ENCODE data around the gene ATRIP.
"Not testable (repeated sequence)": the region's sequence is repeated elsewhere in the genome, so short reads cannot be mapped to it uniquely, and the experiment has no call there.

The ATRIP gene

DNA sequence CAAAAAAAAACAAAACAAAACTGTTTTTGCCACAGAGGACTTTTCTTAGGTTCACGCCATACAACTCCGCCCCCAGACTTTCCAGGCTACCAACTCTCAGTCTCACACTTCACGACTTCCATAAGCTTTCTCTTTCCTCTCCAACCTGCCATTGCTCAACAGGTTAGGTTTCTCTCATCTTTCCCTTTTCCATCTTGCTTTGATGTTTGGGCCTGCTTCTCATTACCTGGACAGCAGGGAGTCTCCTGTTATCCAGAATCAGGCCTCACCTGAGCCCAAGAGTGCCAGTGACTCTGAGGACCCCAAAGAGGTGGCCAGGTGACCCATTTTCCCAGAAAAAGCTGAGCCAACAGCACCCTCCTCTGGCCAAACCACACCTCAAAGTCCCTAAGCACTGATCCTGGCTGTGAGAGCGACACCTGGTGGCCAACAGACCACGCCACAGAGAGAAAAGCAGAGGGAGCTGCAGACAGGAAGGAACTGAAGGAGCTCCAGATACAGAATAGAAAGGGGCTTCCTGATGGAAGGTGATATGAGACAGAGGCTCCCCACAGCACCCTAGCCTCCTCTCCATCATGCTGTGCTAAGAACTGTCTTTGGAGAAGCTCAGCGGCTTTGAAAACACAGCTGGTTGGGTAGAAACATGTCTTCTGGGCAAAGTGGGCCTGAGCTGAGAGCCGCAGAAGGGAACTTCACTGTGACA, 10.6 kb upstream of the ATRIP start:
- peak; percentile 39 to 43 for DNase-seq (ENCODE audit: low read depth in 2 of 2)

DNA sequence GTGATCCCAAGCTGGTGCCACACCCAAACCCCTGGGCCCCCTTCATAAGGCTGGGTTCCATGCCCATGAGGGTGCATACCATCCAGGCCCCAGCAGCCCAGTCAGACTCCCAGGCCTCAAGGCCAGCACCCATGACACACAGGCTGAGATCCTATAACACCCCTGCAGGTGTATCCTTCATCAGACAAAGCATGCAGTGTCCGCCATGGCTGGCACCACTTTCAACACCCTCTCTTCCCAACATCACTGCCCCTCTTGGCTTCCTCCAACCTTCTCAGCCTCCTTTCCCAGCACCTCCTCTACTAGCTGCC, 10.1 kb upstream of the ATRIP start:
- no peak for DNase-seq (ENCODE audit: low read depth in 2 of 2)

GRCh38 chr3:48436855-48437254, 9.7 kb upstream of the ATRIP start:
- no peak for DNase-seq (ENCODE audit: low read depth in 2 of 2)

- DNase-seq (ENCODE audit: low read depth in 2 of 2): no peak
These were observed 8.7 kb upstream of the ATRIP start for GRCh38 chr3:48437812-48438211.

GRCh38 chr3:48439820-48440589, 6.5 kb upstream of the ATRIP start, which contains the start of the genes CCDC51 and TMA7:
TSS of gene CCDC51 (minus strand) at chr3:48440119. CDS start at chr3:48435128, 4,991 bp downstream.
TSS of gene TMA7 (plus strand) at chr3:48440257. CDS start at chr3:48440297, 40 bp downstream.
- DNase-seq (ENCODE audit: low read depth in 2 of 2): peak; percentile 79 to 80

GRCh38 chr3:48440590-48440958, 6.0 kb upstream of the ATRIP start:
- DNase-seq (ENCODE audit: low read depth in 2 of 2): no peak

DNA sequence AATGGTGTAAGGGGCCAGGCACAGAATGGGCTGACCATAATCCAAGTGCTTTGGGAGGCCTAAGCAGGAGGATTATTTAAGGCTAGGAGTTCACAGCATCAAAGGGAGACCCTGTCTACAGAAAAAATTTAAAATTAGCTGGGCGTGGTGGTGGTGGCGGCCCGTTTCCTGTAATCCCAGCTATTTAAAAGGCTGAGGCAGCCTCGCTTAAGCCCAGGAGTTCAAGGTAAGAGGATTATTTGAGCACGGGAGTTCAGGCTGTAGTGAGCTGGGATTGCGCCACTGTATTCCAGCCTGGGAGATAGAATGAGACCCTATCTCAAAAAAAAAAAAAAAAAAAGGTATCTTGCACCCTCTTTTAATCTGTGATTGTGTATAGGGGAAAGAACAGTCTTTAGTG, 4.6 kb upstream of the ATRIP start:
- DNase-seq (ENCODE audit: low read depth in 2 of 2): no peak

DNA sequence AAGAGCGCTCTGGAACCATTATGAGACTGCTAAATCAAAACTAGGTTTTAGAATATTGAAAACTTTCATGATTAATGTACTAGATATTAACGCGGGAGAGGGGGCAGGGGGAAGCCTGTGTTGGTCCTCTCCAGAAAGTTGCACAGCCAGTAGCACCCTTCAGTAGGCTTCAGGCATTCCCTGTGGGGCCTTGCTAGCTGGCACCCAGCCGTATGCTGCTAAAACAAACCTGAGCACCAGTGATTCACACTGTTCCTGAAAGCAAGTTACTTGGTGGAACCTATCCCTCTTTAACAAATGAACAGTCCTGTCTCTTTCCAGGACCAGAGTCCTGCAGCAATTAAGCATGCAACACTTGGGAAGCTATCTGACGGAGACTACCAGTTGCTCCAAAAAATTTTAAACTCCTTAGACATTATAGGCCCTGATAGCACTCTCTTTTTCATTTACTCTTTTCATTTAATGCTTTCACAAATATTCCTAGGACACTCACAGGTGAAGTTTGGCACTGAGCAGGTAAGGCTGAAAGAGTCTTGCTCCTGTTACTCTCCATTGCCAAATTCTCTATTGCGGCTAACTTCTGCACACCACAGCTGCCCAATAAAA, 1.2 kb upstream of the ATRIP start:
- DNase-seq (ENCODE audit: low read depth in 2 of 2): no peak

DNA sequence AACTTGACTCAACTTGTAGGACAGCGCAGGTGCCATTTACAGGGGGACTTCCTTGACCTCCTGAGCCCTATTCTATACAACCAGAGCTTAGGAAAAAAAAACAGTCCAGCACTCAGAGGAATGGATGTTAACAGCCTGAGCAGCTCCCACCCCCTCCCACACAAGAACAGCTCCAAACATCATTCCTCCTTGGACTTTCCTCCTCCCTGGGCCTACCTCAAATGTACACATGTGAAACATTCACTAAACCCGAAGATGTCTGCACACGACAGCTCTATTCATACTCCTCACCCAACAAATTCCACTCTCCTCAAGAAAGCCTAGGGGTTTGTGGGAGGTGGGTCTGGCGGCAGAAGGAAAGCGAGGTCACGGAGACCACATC, 503 bp upstream of the ATRIP start:
- no peak for DNase-seq (ENCODE audit: low read depth in 2 of 2)

DNA sequence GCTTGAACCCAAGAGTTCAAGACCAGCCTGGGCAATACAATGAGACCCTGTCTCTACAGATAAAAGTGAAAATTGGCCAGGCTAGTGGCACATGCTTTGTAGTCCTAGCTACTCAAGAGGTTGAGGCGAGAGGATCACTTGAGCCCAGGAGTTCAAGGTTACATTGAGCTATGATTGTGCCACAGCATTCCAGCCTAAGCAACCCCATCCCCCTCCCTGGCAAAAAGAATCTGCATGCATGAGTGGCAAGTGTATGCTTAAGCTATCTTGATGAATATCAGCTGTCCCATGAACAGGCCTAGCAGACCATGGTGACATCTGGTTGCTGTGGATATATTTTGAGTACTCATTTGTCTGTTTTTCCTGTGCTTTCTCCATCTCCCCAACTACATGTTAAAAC, 4.7 kb downstream of the ATRIP start:
- DNase-seq (ENCODE audit: low read depth in 2 of 2): no peak

- no peak for DNase-seq (ENCODE audit: low read depth in 2 of 2)
These were observed 9.9 kb downstream of the ATRIP start for GRCh38 chr3:48456456-48456855.

DNA sequence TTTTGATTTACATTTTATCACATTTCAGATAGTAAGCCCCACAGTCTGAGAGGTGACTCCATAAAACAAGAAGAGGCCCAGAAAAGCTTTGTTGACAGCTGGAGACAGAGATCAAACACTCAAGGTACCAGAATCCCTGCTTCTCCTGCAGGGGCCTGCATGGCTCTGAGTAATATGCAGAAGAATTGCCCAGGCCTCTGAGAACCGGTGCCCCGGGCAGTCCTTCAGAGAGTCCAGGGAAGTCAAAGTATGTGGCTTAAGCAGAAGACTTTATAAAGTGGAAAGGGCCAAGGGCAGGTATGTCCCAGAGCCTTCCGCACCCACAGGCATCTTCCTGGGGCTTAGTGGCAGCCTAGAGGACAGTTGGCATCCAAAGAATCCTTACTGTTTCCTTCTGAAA, 12.8 kb downstream of the ATRIP start:
- no peak for DNase-seq (ENCODE audit: low read depth in 2 of 2)

DNA sequence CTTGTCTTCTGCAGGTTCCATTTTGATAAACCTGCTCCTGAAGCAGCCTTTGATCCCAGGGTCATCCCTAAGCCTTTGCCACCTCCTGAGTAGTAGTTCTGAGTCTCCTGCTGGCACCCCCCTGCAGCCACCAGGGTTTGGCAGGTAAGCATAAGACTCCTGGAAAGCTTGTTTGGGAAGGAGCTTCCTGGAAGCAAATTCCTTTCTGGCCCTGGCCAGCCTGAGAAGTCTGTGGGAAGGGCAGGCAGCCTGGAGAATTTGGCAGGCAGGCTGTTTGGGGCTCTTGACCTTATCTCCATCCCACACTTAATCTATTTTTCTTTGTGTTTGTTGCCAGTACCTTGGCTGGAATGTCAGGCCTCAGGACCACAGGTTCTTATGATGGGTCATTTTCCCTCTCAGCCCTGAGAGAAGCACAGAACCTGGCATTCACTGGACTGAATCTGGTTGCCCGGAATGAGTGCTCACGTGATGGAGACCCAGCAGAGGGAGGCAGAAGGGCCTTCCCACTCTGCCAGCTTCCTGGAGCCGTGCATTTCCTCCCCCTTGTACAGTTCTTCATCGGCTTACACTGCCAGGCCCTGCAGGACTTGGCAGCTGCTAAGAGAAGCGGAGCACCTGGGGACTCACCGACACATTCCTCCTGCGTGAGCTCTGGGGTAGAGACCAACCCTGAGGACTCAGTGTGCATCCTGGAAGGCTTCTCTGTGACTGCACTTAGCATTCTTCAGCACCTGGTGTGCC, 13.4 kb downstream of the ATRIP start:
- no peak for DNase-seq (ENCODE audit: low read depth in 2 of 2)

GRCh38 chr3:48460517-48460902, 14.0 kb downstream of the ATRIP start:
- DNase-seq (ENCODE audit: low read depth in 2 of 2): no peak

DNA sequence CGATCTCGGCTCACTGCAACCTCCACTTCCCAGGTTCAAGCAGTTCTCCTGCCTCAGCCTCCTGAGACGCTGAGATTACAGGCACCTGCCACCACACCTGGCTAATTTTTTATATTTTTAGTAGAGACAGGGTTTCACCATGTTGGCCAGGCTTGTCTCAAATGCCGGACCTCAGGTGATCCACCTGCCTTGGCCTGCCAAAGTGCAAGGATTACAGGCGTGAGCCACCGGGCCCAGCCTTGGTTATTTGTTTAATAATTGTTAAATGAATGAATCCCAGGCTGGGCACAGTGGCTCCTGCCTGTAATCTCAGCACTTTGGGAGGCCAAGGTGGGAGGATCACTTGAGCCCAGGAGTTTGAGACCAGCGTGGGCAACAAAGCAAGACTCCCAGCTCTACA, 15.2 kb downstream of the ATRIP start:
- not testable (repeated sequence) for DNase-seq (ENCODE audit: low read depth in 2 of 2)

GRCh38 chr3:48463703-48464102, 17.2 kb downstream of the ATRIP start:
- no peak for DNase-seq (ENCODE audit: low read depth in 2 of 2)

- no peak for DNase-seq (ENCODE audit: low read depth in 2 of 2)
These were observed 18.2 kb downstream of the ATRIP start for GRCh38 chr3:48464713-48465221.

DNA sequence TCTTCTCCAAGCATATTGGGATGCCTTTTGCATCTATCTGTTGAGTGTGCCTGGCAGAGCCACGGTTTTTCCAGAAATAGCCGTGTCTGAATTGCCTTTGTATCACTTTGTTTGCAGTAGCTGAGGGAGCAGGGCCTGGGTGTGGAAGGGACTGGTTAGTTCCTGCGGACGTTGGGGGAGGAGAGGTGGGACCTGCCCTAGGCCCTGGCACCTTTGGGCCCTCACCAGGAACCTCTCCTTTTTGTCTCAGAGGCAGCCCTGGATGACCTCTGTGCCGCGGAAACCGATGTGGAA, 18.6 kb downstream of the ATRIP start:
- DNase-seq (ENCODE audit: low read depth in 2 of 2): no peak

- DNase-seq (ENCODE audit: low read depth in 2 of 2): peak; percentile 93
These were observed 19.2 kb downstream of the ATRIP start for GRCh38 chr3:48465531-48466378.

DNA sequence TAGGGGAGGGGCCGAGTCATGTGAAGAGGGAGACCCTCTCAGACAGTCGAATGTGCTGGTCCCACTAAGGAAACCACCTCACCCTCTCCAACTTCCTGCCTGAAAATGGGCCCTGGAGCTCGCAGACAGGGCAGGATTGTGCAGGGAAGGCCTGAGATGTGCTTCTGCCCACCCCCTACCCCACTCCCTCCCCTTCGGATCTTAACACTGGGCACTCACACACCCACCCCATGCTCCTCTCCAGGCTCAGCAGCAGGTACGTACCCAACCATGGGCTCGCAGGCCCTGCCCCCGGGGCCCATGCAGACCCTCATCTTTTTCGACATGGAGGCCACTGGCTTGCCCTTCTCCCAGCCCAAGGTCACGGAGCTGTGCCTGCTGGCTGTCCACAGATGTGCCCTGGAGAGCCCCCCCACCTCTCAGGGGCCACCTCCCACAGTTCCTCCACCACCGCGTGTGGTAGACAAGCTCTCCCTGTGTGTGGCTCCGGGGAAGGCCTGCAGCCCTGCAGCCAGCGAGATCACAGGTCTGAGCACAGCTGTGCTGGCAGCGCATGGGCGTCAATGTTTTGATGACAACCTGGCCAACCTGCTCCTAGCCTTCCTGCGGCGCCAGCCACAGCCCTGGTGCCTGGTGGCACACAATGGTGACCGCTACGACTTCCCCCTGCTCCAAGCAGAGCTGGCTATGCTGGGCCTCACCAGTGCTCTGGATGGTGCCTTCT, 20.0 kb downstream of the ATRIP start:
- no peak for DNase-seq (ENCODE audit: low read depth in 2 of 2)

GRCh38 chr3:48467110-48467454, 20.5 kb downstream of the ATRIP start:
- DNase-seq (ENCODE audit: low read depth in 2 of 2): no peak
